ENCODE measurements around the gene SLC19A3.
A peak's percentile ranks its signal among the peaks of the same experiment; 100 is the strongest.
"Not testable (repeated sequence)": the region's sequence is repeated elsewhere in the genome, so short reads cannot be mapped to it uniquely, and the experiment has no call there.

The SLC19A3 gene

DNA sequence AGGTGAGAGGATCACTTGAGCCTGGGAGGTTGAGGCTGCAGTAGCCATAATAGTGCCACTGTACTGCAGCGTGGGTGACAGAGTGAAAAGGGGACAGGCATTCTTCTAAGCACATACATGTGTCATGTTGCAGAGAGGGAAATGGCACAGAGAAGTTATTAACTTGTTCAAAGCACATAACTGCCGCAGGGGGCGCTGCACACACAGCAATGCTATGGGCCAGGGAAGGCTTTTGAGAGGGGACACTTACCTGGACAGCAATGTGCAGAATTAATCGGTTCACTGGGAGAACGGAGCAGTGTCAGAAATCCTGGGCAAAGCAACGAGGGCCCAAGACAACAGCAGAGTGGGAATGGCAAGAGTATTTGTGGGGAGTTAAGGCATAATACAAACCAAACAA lies 30.3 kb upstream of the SLC19A3 start:
- Histone ChIP-seq H3K27me3 (ENCODE audit: insufficient read depth, low read length) (no peaks in the 10 kb centered on the region), H2AFZ (ENCODE audit: low read length) (no peak overlapping the region), H3K27ac (ENCODE audit: low read depth, low read length, poor library complexity, severe bottlenecking) (no peak overlapping the region), H3K4me2 (ENCODE audit: low read length) (no peak overlapping the region), H3K4me3 (ENCODE audit: low read depth, low read length, poor library complexity, severe bottlenecking) (no peak overlapping the region), H3F3A (ENCODE audit: insufficient read depth, low read length) (no peaks in the 10 kb centered on the region), H3K79me2 (ENCODE audit: insufficient read depth, low read length) (no peaks in the 10 kb centered on the region), H3K36me3 (ENCODE audit: insufficient read depth, low read length) (no peaks in the 10 kb centered on the region), H3K9ac (ENCODE audit: low read length) (no peak overlapping the region), H4K20me1 (ENCODE audit: insufficient read depth, low read length) (no peaks in the 10 kb centered on the region), H3K4me1 (ENCODE audit: insufficient read depth, low read length, severe bottlenecking) (no peaks in the 10 kb centered on the region), H3K9me3 (ENCODE audit: low read length) (no peaks in the 10 kb centered on the region), H3K9me2 (ENCODE audit: low read depth, low read length) (no peaks in the 10 kb centered on the region)
- no peak for TF ChIP-seq EZH2 (IDR thresholded peaks at IDR 0.05; ENCODE audit: borderline replicate concordance, low read length)
- TF ChIP-seq, protein P1, sequence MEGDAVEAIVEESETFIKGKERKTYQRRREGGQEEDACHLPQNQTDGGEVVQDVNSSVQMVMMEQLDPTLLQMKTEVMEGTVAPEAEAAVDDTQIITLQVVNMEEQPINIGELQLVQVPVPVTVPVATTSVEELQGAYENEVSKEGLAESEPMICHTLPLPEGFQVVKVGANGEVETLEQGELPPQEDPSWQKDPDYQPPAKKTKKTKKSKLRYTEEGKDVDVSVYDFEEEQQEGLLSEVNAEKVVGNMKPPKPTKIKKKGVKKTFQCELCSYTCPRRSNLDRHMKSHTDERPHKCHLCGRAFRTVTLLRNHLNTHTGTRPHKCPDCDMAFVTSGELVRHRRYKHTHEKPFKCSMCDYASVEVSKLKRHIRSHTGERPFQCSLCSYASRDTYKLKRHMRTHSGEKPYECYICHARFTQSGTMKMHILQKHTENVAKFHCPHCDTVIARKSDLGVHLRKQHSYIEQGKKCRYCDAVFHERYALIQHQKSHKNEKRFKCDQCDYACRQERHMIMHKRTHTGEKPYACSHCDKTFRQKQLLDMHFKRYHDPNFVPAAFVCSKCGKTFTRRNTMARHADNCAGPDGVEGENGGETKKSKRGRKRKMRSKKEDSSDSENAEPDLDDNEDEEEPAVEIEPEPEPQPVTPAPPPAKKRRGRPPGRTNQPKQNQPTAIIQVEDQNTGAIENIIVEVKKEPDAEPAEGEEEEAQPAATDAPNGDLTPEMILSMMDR (IDR thresholded peaks at IDR 0.05; ENCODE audit: low read length): peak; percentile 60

DNA sequence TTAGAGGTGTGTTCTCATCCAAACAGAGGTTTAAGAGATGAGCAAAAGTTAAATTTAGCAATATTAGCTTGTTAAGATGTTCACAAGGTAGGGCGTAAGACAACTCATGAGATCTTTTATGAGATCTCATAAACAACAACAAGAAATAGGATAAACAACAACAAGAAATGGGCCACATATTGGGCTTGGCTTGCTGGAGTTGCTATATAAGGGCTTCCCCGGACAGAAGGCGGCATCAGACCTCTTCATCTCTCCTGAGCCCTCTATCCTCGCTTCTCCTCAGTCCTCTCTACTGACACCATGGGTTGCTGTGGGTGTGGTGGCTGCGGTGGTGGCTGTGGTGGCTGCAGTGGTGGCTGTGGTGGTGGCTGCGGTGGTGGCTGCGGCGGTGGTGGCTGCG lies 27.8 kb upstream of the SLC19A3 start, which contains the start of gene SCYGR8:
SCYGR8 (plus strand) TSS at position 301 of the 400 bp plus-strand sequence; CDS start at position 301, 0 bp downstream.
- no peaks in the 10 kb centered on the region for H3K9me2 ChIP-seq (ENCODE audit: low read depth, low read length)
- H3K4me2 ChIP-seq (ENCODE audit: low read length): no peak within 1 kb of the TSS
- no peak within 1 kb of the TSS for H3K9ac ChIP-seq (ENCODE audit: low read length)

DNA sequence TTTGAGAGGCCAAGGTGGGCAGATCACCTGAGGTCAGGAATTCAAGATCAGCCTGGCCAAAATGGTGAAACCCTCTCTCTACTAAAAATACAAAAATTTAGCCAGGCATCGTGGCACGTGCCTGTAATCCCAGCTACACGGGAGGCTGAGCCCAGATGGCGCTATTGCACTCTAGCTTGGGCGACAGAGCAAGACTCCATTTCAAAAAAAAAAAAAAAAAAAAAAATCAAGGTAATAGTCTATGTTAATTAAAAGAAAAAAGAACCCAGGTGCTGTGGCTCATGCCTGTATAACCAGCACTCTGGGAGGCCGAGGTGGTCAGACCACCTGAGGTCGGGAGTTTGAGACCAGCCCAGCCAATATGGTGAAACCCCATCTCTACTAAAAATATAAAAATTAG lies 22.9 kb upstream of the SLC19A3 start:
- H3K4me2 ChIP-seq (ENCODE audit: low read length); H4K20me1 ChIP-seq (ENCODE audit: insufficient read depth, low read length); H3K27ac ChIP-seq (ENCODE audit: low read depth, low read length, poor library complexity, severe bottlenecking); H3K9ac ChIP-seq (ENCODE audit: low read length); H3K36me3 ChIP-seq (ENCODE audit: insufficient read depth, low read length); H3K9me3 ChIP-seq (ENCODE audit: low read length); H3K4me3 ChIP-seq (ENCODE audit: low read depth, low read length, poor library complexity, severe bottlenecking); H3K27me3 ChIP-seq (ENCODE audit: insufficient read depth, low read length); H3K4me1 ChIP-seq (ENCODE audit: insufficient read depth, low read length, severe bottlenecking); H2AFZ ChIP-seq (ENCODE audit: low read length); H3K79me2 ChIP-seq (ENCODE audit: insufficient read depth, low read length); H3F3A ChIP-seq (ENCODE audit: insufficient read depth, low read length); H3K9me2 ChIP-seq (ENCODE audit: low read depth, low read length): not testable (repeated sequence)
- TF ChIP-seq, protein P1 (IDR thresholded peaks at IDR 0.05; ENCODE audit: low read length): peak; percentile 27

More for the DNA sequence above, 27.8 kb upstream of the SLC19A3 start, which contains the start of gene SCYGR8:
- TF ChIP-seq, protein P1 (IDR thresholded peaks at IDR 0.05; ENCODE audit: low read length): no peak
- no peak for TF ChIP-seq EZH2 (IDR thresholded peaks at IDR 0.05; ENCODE audit: borderline replicate concordance, low read length)
- Histone ChIP-seq H3K4me1 (ENCODE audit: insufficient read depth, low read length, severe bottlenecking) (no peaks in the 10 kb centered on the region), H3K36me3 (ENCODE audit: insufficient read depth, low read length) (no peaks in the 10 kb centered on the region), H3K27me3 (ENCODE audit: insufficient read depth, low read length) (no peaks in the 10 kb centered on the region), H3K27ac (ENCODE audit: low read depth, low read length, poor library complexity, severe bottlenecking) (no peak within 1 kb of the TSS), H3K79me2 (ENCODE audit: insufficient read depth, low read length) (no peaks in the 10 kb centered on the region), H3K9me3 (ENCODE audit: low read length) (no peaks in the 10 kb centered on the region), H3F3A (ENCODE audit: insufficient read depth, low read length) (no peaks in the 10 kb centered on the region), H2AFZ (ENCODE audit: low read length) (no peak within 1 kb of the TSS), H3K4me3 (ENCODE audit: low read depth, low read length, poor library complexity, severe bottlenecking) (no peak within 1 kb of the TSS), H4K20me1 (ENCODE audit: insufficient read depth, low read length) (no peaks in the 10 kb centered on the region)

All from OCI-LY1 (cell line).